ENCODE measurements around the gene MGMT.

DNA sequence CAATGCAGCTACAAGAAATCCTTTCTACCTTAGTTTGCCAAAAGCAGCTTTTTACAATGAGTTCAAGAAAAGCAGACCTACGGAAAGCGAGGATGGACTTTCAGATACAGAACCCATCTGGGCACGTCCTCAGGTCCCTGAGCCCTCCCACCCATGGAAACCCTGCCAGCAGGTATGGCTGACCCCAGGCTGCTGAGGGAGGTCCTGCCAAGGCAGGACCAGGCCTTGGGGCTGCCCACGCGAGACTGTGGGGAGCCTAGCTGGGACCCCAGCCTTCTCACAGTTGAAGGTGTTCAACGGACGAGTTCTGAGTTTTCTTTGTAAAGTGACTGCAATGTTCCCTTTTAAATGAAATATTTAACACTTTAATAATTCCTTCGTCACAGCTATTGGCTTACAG, 245.0 kb downstream of the MGMT start:
- TF ChIP-seq, protein P1, sequence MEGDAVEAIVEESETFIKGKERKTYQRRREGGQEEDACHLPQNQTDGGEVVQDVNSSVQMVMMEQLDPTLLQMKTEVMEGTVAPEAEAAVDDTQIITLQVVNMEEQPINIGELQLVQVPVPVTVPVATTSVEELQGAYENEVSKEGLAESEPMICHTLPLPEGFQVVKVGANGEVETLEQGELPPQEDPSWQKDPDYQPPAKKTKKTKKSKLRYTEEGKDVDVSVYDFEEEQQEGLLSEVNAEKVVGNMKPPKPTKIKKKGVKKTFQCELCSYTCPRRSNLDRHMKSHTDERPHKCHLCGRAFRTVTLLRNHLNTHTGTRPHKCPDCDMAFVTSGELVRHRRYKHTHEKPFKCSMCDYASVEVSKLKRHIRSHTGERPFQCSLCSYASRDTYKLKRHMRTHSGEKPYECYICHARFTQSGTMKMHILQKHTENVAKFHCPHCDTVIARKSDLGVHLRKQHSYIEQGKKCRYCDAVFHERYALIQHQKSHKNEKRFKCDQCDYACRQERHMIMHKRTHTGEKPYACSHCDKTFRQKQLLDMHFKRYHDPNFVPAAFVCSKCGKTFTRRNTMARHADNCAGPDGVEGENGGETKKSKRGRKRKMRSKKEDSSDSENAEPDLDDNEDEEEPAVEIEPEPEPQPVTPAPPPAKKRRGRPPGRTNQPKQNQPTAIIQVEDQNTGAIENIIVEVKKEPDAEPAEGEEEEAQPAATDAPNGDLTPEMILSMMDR (conservative IDR thresholded peaks at IDR 0.05 in 1 of 2, IDR thresholded peaks at IDR 0.05 in 1 of 2; ENCODE audit: low read depth in 1 of 2, low read length in 2 of 2) = no peak
- no peak for TF ChIP-seq EZH2 (IDR thresholded peaks at IDR 0.05; ENCODE audit: low read length, missing control alignments)

Data from fibroblast of lung (primary cell).